Measurements from ENCODE around the gene WDR45.

- TF ChIP-seq PATZ1 (tag by site-specific recombination; IDR thresholded peaks at IDR 0.05) (peak; percentile 41; the same call in 1 of the 2 replicates), ZNF704 (tag by site-specific recombination; IDR thresholded peaks at IDR 0.05) (no peak), CTCF (tag by site-specific recombination; IDR thresholded peaks at IDR 0.05) (no peak), REST (tag by site-specific recombination; IDR thresholded peaks at IDR 0.05) (no peak), KLF1 (tag by site-specific recombination; IDR thresholded peaks at IDR 0.05) (no peak), ZNF274 (IDR thresholded peaks at IDR 0.05; ENCODE audit: low read length) (no peak), ZNF274 (tag by site-specific recombination; IDR thresholded peaks at IDR 0.05; ENCODE audit: borderline replicate concordance) (no peak), YY1 (tag by site-specific recombination; IDR thresholded peaks at IDR 0.05) (no peak), KLF16 (tag by site-specific recombination; IDR thresholded peaks at IDR 0.05) (no peak), ZNF112 (tag by site-specific recombination; IDR thresholded peaks at IDR 0.05) (no peak), ZNF362 (tag by site-specific recombination; IDR thresholded peaks at IDR 0.05) (no peak), ZNF140 (tag by site-specific recombination; IDR thresholded peaks at IDR 0.05) (no peak), OVOL3 (tag by site-specific recombination; IDR thresholded peaks at IDR 0.05) (no peak), ZNF391 (tag by site-specific recombination; IDR thresholded peaks at IDR 0.05; ENCODE audit: borderline replicate concordance, low read depth) (no peak)
Measured at GRCh38 chrX:49041744-49042580, 37.7 kb downstream of the WDR45 start.

All from HEK293 (cell line).